HG03354 (cell line): ENCODE results near the gene SLC6A8.
A peak's percentile ranks its signal among the peaks of the same experiment; 100 is the strongest.

ENCODE experiments used
- ATAC-seq: cut with Tn5 transposase; IDR thresholded peaks from one replicate; pipeline ENCODE4 v1.9.1; 2021; ENCODE audit warnings: mild to moderate bottlenecking; ENCODE audit not compliant: unreplicated experiment, poor library complexity, severe bottlenecking

Gene SLC6A8

DNA sequence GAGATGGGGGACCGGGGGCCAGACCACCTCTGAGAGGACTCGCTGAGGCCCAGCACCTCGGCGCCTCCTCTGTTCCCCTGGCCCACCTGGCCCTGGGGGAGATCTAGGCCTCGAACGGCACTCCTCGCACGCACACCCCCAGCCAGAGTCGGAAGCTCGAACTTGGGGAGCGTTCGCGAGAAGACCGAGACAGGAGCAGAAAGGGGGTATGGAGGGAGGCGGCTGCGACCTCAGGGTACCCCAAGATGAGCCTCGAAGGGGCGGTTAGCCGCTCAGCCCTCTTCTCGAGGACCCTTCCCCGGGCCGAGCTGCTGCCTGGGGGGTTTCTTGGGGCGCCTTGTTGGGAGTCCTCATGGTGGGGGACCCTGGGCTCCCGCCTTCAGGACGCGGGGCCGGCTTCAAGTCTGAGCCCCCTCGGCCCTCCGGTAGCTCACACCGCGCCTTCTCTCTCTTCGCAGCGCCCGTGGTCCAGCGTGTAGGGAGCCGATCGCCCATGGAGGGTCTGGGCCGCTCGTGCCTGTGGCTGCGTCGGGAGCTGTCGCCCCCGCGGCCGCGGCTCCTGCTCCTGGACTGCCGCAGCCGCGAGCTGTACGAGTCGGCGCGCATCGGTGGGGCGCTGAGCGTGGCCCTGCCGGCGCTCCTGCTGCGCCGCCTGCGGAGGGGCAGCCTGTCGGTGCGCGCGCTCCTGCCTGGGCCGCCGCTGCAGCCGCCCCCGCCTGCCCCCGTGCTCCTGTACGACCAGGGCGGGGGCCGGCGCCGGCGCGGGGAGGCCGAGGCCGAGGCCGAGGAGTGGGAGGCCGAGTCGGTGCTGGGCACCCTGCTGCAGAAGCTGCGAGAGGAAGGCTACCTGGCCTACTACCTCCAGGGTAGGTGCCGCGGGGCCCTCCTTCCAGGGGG, 40.0 kb upstream of the SLC6A8 start:
- no peak for ATAC-seq

DNA sequence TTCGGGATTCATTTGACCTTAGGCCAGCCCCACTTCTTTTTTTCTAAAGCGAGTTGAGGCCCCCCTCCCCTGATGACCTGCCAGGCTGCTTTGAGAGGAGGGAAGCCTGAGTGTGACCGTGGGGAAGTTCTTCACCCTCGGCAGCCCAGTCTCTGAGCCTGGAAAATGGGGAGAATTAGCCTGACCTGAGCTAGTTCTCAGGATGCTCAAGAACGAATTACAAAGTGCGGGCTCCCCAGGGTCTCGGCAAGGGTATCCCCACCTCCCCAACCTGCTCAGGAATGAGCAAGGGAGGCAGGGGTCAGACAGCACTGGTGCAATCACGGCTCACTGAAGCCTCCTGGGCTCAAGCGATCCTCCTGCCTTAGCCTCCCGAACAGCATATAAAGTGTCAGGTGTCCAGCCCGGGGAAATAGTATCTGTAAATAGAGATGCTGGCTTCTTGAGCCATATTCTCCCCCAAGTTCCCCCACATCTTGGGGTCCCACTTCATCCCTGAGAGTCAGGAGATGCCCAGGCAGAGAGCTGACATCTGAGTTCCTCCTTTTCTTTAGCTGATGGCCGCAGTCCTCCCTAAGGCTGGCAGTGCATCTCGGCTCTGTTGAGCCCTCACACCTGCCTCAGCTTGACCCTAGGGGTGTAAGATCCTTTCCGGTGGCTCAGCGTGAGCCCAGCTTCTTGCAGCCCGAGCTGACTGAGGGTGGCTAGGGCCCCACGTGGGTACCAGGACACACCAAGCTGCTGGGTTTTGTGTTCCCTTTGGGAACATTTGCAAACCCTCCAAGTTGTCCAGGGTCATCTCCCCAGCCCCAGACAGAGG, 39.2 kb upstream of the SLC6A8 start:
- ATAC-seq: no peak

DNA sequence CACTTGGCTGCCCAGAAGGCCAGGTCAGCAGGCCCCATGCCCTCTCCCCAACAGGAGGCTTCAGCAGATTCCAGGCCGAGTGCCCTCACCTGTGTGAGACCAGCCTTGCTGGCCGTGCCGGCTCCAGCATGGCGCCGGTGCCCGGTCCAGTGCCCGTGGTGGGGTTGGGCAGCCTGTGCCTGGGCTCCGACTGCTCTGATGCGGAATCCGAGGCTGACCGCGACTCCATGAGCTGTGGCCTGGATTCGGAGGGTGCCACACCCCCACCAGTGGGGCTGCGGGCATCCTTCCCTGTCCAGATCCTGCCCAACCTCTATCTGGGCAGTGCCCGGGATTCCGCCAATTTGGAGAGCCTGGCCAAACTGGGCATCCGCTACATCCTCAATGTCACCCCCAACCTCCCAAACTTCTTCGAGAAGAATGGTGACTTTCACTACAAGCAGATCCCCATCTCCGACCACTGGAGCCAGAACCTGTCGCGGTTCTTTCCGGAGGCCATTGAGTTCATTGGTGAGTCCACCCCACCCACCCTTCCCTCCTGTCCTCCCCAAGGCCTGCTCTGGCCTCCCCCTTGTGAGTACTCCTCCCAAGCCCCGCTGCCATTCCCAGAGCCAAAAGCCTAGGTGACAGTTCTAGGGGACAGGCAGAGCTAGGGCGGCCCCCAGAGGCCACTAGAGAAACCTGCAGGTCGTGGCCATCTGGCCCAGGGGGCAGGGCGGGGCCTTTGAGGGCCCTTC, 38.4 kb upstream of the SLC6A8 start:
- no peak for ATAC-seq

DNA sequence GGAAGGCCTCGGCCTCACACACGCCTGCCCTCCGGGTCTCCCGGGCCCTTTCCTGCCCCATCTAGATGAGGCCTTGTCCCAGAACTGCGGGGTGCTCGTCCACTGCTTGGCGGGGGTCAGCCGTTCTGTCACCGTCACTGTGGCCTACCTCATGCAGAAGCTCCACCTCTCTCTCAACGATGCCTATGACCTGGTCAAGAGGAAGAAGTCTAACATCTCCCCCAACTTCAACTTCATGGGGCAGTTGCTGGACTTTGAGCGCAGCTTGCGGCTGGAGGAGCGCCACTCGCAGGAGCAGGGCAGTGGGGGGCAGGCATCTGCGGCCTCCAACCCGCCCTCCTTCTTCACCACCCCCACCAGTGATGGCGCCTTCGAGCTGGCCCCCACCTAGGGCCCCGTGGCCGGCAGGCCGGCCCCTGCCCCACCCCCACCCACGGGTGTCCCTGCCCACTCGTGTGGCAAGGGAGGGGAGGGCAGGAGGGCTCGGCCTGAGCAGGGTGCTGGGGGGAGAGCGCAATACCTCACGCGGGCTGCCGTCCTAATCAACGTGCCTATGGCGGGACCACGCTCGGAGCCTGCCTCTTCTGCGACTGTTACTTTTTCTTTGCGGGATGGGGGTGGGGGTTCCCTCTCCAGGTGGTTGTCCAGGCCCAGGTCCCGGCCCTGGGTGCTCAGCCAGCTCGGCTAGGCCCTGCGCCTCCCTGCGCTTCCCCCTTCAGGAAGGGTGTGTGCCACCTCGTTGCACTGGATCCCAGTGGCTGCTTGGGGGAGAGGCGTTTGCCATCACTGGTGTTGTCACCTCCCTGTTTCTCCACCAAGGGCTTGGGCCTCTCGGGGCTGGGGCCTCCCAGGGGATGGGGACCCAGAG, 37.6 kb upstream of the SLC6A8 start:
- no peak for ATAC-seq

DNA sequence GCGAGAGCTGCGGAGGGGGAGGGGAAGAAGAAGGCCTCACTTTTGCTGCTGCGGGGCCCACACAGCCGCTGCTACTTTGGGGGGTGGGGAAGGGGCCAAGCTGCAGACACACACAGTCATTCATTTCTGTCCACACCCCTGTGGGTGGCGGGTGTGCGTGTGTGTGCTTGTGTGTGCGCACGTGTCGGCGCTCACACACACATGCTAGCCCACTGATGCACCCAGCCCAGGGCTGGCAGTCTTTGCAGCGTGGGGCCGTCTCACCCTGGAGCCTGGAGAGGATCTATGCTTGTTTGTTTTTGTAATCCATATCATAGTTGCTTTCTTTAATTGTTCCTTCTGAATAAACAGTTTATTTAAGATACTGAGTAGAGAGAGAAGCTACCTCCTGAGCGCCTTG, 36.8 kb upstream of the SLC6A8 start:
- ATAC-seq: no peak

DNA sequence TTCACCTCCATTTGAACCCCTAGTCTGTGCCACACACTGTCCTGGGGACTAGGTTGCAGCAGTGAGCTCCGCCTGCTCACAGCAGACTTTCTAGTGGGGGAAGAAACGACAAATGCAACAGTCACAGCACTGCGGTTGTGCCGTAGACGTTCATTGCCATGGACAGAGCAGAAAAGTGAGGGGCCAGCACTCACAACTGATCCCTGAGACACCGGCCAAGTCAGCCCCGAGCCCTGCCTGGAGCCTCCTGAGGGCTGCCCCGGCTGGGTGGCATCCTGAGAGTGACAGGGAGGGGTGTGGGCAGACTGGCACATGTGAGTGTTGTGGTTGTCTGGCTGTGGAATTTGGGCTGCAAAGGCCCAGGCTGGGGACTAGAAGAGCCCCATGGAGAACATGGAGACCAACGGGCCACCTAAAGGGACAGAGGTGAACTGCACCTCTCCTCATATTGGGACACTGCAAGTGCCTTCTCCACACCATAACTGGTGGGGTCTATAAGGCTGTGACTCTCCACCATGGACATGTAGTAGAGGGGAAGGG, 36.1 kb upstream of the SLC6A8 start:
- ATAC-seq: peak; percentile 52

DNA sequence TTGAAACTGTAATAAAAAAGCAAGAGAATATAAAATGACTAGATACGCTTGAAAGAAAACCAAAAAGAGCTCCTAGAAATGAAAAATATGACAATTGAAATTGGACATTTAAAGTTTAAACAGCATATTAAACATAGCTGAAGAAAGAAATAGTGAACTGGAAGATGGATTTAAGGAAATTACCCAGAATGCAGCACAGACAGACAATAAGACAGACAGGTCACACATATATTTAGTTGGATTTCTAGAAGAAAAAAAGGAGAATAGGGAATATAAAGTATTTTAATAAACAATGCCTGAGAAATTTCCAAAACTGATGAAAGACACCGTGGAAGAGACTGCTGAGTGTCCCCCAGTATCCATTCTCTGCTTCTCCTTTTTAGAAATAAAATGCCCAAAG, 34.2 kb upstream of the SLC6A8 start:
- no peak for ATAC-seq

- no peak for ATAC-seq
Observed at GRCh38 chrX:153657161-153657560, 30.6 kb upstream of the SLC6A8 start.

- no peak for ATAC-seq
Observed at GRCh38 chrX:153659268-153659667, 28.5 kb upstream of the SLC6A8 start.

- ATAC-seq: no peak
Observed at GRCh38 chrX:153662266-153662665, 25.5 kb upstream of the SLC6A8 start.

DNA sequence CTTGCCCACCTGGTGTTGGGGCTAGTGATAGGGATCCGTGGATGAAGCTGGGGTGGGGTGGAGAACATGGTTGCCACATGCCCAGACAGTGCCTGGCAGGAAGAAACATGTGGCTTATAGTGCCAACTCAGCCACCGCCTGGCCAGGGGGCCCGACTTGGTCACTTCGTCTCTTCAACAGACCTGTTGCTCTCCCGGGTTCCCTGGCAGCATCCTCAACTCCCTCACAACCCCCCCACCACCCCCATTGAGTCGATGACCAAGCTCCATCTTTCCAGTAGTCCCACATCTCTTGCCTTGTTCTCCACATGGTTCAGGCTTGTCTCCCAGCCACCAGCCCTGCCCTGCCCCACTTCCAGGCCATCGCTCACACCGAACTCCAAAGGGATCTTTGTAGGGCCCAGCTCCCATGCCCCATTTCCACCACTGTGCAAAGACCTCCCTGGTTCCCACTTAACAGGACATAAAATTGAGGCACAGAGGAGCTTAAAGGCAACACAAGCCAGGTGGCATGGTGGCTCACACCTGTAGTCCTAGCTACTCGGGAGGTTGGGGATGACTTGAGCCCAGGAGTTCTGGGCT, 21.9 kb upstream of the SLC6A8 start:
- ATAC-seq: no peak

- no peak for ATAC-seq
Observed at GRCh38 chrX:153667281-153667955, 20.3 kb upstream of the SLC6A8 start.

DNA sequence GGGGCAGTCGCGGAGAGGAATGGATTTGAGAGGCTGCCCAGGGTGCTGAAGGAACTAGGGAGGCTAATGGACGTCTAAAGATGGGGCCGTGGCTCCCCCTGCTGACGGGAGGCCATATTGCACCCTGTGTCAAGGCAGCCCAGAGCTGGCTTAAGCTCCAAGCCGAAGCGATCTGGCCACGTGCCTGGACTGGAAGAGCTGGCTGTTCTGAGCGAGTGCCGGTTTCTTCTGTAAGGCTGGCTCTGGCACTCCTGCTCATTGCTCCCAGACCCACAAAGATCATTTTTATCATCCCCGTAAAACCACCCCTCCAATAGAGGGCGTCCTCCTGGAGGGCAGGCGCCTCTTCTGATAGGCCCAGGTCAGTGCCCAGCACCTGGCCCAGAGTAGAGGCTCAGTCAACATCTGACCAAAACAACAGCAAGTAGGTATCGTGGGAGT, 19.8 kb upstream of the SLC6A8 start:
- ATAC-seq: no peak

DNA sequence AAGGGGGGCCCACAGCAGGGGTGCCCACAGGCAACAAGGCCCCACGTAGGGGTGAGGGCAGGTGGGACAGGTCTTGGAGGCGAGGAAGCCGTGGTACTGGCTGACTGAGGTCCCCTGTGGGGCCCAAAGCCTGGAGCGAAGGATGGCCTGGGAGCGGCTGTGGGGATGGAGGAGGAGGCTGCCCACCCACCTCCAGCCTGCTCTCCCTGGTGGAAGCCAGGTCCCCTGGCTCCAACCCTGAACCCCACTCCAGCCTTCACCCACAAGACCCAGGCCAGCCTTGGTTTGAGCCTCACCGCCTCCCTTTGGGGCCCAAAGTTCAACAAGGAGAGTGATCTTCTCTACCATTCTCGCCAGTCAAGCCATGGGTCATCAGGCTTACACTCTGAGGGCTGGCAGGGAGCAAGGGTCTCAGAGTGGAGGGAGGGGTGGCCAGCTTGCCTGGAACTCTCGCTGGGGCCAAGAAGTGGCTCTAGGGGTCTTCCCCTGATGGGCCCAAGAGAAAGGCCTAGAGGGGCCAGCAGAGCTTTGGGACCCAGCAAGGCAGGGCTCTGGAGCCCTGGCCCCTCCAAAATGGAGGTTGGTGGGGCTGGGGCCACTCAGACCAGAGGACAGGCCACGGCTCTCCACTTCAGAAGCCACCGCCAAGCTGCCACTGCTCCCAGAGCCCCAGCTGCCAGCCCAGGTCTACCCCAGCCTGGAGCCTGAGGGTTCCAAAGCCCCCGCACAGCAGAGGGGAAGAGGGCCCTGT, 19.1 kb upstream of the SLC6A8 start:
- no peak for ATAC-seq

DNA sequence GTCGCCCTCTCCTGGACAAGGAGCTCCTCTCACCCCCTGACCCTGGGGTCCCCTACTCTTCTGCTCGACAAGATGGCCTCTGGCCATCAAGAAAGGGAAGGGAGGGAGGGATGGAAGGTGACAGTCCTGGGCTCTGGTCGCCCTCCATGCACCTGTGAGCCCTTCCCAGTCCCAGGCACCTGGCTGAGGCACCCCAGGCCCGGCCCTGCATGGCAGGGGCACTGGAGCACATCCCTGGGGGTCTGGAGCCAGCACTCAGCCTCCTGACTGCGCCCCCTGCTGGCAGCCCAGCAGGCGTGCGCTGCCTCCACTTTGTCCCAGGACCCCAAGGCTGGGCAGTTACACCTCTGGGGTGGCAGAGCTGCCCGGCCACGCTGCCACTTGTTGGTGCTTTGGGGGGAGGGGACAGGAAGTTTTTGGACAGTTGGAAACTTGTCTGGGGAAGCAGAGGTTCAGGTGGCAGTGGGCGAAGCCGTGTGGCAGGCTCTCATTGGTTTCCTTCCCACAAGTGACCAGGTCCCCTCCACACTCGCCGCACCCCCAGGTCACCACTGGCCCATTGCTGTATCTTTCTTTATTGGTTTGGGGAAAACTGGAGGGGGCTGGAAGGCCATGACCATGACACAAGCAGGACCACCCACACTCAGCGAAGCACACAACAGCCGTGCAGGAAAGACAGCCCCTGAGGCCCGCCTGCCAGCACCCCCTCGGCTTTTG, 18.4 kb upstream of the SLC6A8 start:
- no peak for ATAC-seq

- ATAC-seq: no peak
Observed at GRCh38 chrX:153669901-153670731, 17.6 kb upstream of the SLC6A8 start.
